ENCODE data around the gene HIC1.
A peak's percentile ranks its signal among the peaks of the same experiment; 100 is the strongest.

- TF ChIP-seq ELK1 (IDR thresholded peaks at IDR 0.05; ENCODE audit: borderline replicate concordance, low read depth, low read length), result no peak
- TF ChIP-seq CTCF (conservative IDR thresholded peaks at IDR 0.05; ENCODE audit: low read depth, low read length), result no peak
- no peak for TF ChIP-seq SMC3 (IDR thresholded peaks at IDR 0.05; ENCODE audit: low read depth, low read length)
- TF ChIP-seq POLR2A (IDR thresholded peaks at IDR 0.05; ENCODE audit: low read depth, low read length), result peak; percentile 43
Measured at GRCh38 chr17:2060681-2061440, 6.0 kb downstream of the HIC1 start.
